Endothelial cell of umbilical vein (primary cell): ENCODE measurements around the gene DGUOK. TPM values are rescaled to one million over a fixed set of nuclear protein-coding genes. Genes with fewer than 3 reads are reported as not detected.

ENCODE experiments used
- BruUV-seq: library from RNA; stranded (reverse); fragments of 400-500 nt; replicated peaks from 2 replicates; lab custom pipeline; 2021; lab: Mats Ljungman, UMichigan
- CTCF ChIA-PET: fragments of 300-600, 350-600 bp; sonication (Branson Sonifier 250); formaldehyde crosslinking; loops from one replicate; lab custom pipeline; 2021; ENCODE audit warnings: antibody characterized with exemption, inconsistent platforms; lab: Charles Lee
- POLR2A ChIA-PET: fragments of 300-600, 350-600 bp; sonication (Branson Sonifier 250); formaldehyde crosslinking; loops from one replicate; lab custom pipeline; 2021; ENCODE audit warnings: antibody characterized with exemption, inconsistent platforms; lab: Charles Lee
- DNase-seq: peaks from one replicate; pipeline ENCODE4 v3.0.0-alpha.2; 2011; ENCODE audit warnings: low read depth, low spot score
- FAIRE-seq: peaks from 2 replicates; lab custom pipeline; 2011; peaks lifted over from hg19 to GRCh38; lab: Jason Lieb, UNC
- H2AFZ ChIP-seq: 2 replicates; pipeline ENCODE4 v1.6.0; 2012; ENCODE audit warnings: low read depth, low read length, control low read depth, inconsistent platforms
- H3K27ac ChIP-seq: 2 replicates; pipeline ENCODE4 v1.5.1; 2011; ENCODE audit warnings: low read depth, mild to moderate bottlenecking, control low read depth, low read length, moderate library complexity; ENCODE audit not compliant: insufficient read depth
- H3K27me3 ChIP-seq, 2 experiments: 2 replicates each; pipeline versions ENCODE4 v1.6.0 to v1.6.1; 2011; ENCODE audit warnings: low read length in 2 of 2, mixed read lengths in 1 of 2; ENCODE audit not compliant: control insufficient read depth in 2 of 2, insufficient read depth in 2 of 2
- H3K36me3 ChIP-seq, 2 experiments: 2 replicates in 1 of 2; 3 replicates in 1 of 2; pipeline ENCODE4 v1.5.1; 2011; ENCODE audit warnings: low read length in 2 of 2, mild to moderate bottlenecking in 1 of 2, moderate library complexity in 1 of 2; ENCODE audit not compliant: control insufficient read depth in 2 of 2, insufficient read depth in 2 of 2; ENCODE audit errors: extremely low read depth in 1 of 2
- H3K4me1 ChIP-seq: 3 replicates; pipeline ENCODE4 v1.5.1; 2011; ENCODE audit warnings: mild to moderate bottlenecking, low read length; ENCODE audit not compliant: control insufficient read depth, insufficient read depth; ENCODE audit errors: extremely low read depth
- H3K4me2 ChIP-seq: 2 replicates; pipeline ENCODE4 v1.6.1; 2011; ENCODE audit warnings: low read length, control low read depth, mixed read lengths; ENCODE audit not compliant: insufficient read depth
- H3K4me3 ChIP-seq, 3 experiments: fragments of 200-600 bp in 1 of 3; sonication (generic), shearing (Covaris generic) in 1 of 3; replicated peaks in 1 of 3; 2 replicates each; pipeline ENCODE4 v1.5.1; 2011 to 2016; ENCODE audit warnings: control low read depth in 3 of 3, low read length in 3 of 3, mild to moderate bottlenecking in 2 of 3, inconsistent platforms in 1 of 3, low read depth in 1 of 3, moderate library complexity in 1 of 3; ENCODE audit not compliant: insufficient read depth in 1 of 3
- H3K79me2 ChIP-seq: 2 replicates; pipeline ENCODE4 v1.6.0; 2012; ENCODE audit warnings: low read length, inconsistent platforms; ENCODE audit not compliant: control insufficient read depth, insufficient read depth
- H3K9ac ChIP-seq: replicated peaks from 2 replicates; pipeline ENCODE3; 2011; ENCODE audit warnings: low read length, control low read depth; ENCODE audit not compliant: insufficient read depth; ENCODE audit errors: extremely low read depth
- H3K9me1 ChIP-seq: replicated peaks from 3 replicates; pipeline ENCODE4 v1.6.0; 2011; ENCODE audit warnings: mild to moderate bottlenecking, low read length; ENCODE audit not compliant: control insufficient read depth, insufficient read depth; ENCODE audit errors: extremely low read depth
- H3K9me3 ChIP-seq: replicated peaks from 2 replicates; pipeline ENCODE4 v1.5.1; 2012; ENCODE audit warnings: low read length, inconsistent platforms; ENCODE audit not compliant: control insufficient read depth, insufficient read depth
- H4K20me1 ChIP-seq: replicated peaks from 2 replicates; pipeline ENCODE3; 2011; ENCODE audit warnings: mild to moderate bottlenecking, low read length; ENCODE audit not compliant: control insufficient read depth, insufficient read depth; ENCODE audit errors: extremely low read depth
- EZH2 ChIP-seq: IDR thresholded peaks from 2 replicates; pipeline ENCODE4 v1.6.1; 2012; ENCODE audit warnings: borderline replicate concordance, low read depth, mild to moderate bottlenecking, moderate library complexity, low read length, inconsistent platforms; ENCODE audit not compliant: severe bottlenecking
- FOS ChIP-seq: IDR thresholded peaks from 2 replicates; pipeline ENCODE4 v1.6.1; 2011; ENCODE audit warnings: mild to moderate bottlenecking, low read length, moderate library complexity, borderline replicate concordance; ENCODE audit not compliant: insufficient read depth
- GATA2 ChIP-seq: IDR thresholded peaks from 2 replicates; pipeline ENCODE4 v1.7.0; 2011; ENCODE audit warnings: low read depth, mild to moderate bottlenecking, moderate library complexity, mixed read lengths, low read length; ENCODE audit not compliant: insufficient read length, insufficient read depth
- JUN ChIP-seq: IDR thresholded peaks from 2 replicates; pipeline ENCODE4 v1.6.1; 2011; ENCODE audit warnings: borderline replicate concordance, low read depth; ENCODE audit not compliant: insufficient read length, insufficient read depth
- MYC ChIP-seq: IDR thresholded peaks from one replicate; pipeline ENCODE4 v1.6.1; 2011; ENCODE audit warnings: mild to moderate bottlenecking, low read depth, low read length
- POLR2A ChIP-seq: IDR thresholded peaks from 2 replicates; pipeline ENCODE4 v1.6.1; 2012; ENCODE audit warnings: low read depth, mild to moderate bottlenecking, control low read depth, low read length
- POLR2AphosphoS5 ChIP-seq: IDR thresholded peaks from 2 replicates; pipeline ENCODE4 v1.6.1; 2012; ENCODE audit warnings: low read depth, mild to moderate bottlenecking, control low read depth, low read length, moderate library complexity; ENCODE audit not compliant: insufficient read depth
- dilution Hi-C: fragments of 300-500 bp; cut with MboI; formaldehyde crosslinking; loops from one replicate; pipeline ENCODE4 v1.15.0; 2019; ENCODE audit warnings: low sequenced_read_pairs; ENCODE audit not compliant: extremely low pct_ligation_motif_present
- intact Hi-C: fragments of 100-400 bp; cut with micrococcal nuclease; formaldehyde crosslinking; loops from one replicate; pipeline ENCODE4 v1.10.0; 2022
- polyA plus RNA-seq, 4 experiments: library from polyadenylated mRNA; depleted of rRNA in 3 of 4; stranded (reverse) in 3 of 4; unstranded in 1 of 4; fragments of >200 nt; gene quantifications; 2 replicates each; pipeline versions ENCODE4 v1.2.1 to v1.2.3, GENCODE V29; 2011 to 2012; ENCODE audit warnings: missing spikeins in 1 of 4
- total RNA-seq: library from RNA; stranded (reverse); gene quantifications from 2 replicates; pipeline ENCODE4 v1.2.3, GENCODE V29; 2021
- TF ChIP-seq, protein P1 (sequence below): IDR thresholded peaks from 2 replicates; pipeline ENCODE4 v1.6.1; 2011; ENCODE audit not compliant: insufficient read depth, insufficient read length
- TF ChIP-seq, protein P2 (sequence below), 2 donors: IDR thresholded peaks; 1 replicate in 1 of 2; 2 replicates in 1 of 2; pipeline ENCODE4 v1.5.1; 2011; ENCODE audit warnings: low read length in 2 of 2, mild to moderate bottlenecking in 2 of 2, moderate library complexity in 2 of 2, control low read depth in 1 of 2, inconsistent platforms in 1 of 2, low read depth in 1 of 2; ENCODE audit not compliant: insufficient read depth in 1 of 2; ENCODE audit errors: extremely low read depth in 1 of 2

DGUOK gene
- total and polyA plus RNA-seq, 2 donors (not counting 3 experiments of a cell fraction or from before 2014, with no cell fraction given) = 51.8 to 77.5 TPM

DNA sequence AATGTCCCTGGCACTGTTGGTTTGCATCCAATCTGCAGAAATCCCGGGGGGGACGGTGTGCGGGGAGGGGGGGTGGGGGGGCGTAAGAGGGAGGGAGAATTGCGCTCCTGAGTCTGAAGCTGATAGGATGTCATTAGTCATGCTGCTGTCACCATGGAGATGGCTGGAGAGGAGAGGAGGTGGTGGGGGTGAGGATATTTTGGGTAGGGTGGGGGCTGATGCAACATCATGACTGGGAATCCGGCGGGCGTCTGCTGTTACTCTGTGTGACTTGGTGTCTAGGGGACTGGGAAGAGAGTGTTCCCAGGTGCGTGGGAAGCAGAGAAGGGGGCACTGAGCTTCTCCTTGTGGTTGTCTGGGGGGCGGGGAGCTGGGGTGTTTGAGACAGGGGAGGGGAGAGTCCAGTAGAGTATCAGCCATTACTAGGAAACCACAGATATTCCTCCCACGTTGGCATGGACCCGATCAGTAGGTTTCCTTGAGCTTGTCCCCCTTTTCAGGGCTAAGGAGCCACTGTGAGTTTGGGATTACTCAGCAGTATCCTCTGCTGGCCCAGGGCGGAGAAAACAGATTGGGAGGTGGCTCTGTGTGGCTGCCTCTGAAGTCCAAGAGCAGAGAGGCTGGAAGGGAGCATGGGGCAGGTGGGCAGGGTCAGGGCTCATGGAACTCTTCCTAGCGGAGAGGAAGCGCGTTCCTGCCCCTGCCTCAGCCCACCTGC is 77.0 kb downstream of the DGUOK start:
- Histone ChIP-seq H3K9me3 (no peaks in the 10 kb centered on the region), H3K36me3 (peaks cover 0 to 2% of the 10 kb centered on the region in 2 experiments), H4K20me1 (no peaks in the 10 kb centered on the region), H3K4me2 (no peak overlapping the region), H3K79me2 (peaks cover 11% of the 10 kb centered on the region), H2AFZ (no peak overlapping the region), H3K27ac (no peak overlapping the region), H3K27me3 (no peaks in the 10 kb centered on the region), H3K4me3 (no peak overlapping the region), H3K9ac (no peak overlapping the region), H3K9me1 (no peaks in the 10 kb centered on the region), H3K4me1 (peaks cover 9% of the 10 kb centered on the region)
- no peak for FAIRE-seq
- TF ChIP-seq JUN (no peak), POLR2AphosphoS5 (no peak), FOS (no peak), EZH2 (no peak), MYC (no peak), POLR2A (no peak), GATA2 (no peak)
- TF ChIP-seq, protein P1, sequence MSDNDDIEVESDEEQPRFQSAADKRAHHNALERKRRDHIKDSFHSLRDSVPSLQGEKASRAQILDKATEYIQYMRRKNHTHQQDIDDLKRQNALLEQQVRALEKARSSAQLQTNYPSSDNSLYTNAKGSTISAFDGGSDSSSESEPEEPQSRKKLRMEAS = no peak
- TF ChIP-seq, protein P2, sequence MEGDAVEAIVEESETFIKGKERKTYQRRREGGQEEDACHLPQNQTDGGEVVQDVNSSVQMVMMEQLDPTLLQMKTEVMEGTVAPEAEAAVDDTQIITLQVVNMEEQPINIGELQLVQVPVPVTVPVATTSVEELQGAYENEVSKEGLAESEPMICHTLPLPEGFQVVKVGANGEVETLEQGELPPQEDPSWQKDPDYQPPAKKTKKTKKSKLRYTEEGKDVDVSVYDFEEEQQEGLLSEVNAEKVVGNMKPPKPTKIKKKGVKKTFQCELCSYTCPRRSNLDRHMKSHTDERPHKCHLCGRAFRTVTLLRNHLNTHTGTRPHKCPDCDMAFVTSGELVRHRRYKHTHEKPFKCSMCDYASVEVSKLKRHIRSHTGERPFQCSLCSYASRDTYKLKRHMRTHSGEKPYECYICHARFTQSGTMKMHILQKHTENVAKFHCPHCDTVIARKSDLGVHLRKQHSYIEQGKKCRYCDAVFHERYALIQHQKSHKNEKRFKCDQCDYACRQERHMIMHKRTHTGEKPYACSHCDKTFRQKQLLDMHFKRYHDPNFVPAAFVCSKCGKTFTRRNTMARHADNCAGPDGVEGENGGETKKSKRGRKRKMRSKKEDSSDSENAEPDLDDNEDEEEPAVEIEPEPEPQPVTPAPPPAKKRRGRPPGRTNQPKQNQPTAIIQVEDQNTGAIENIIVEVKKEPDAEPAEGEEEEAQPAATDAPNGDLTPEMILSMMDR (IDR thresholded peaks at IDR 0.05; ENCODE audit: extremely low read depth in 1 of 2, insufficient read depth in 1 of 2, low read depth in 1 of 2, low read length in 2 of 2) = no peak
- dilution Hi-C loops = no loop called here
- no TSS peak for BruUV-seq
- DNase-seq = no peak
- POLR2A ChIA-PET = no interaction called here
- intact Hi-C loops = loop anchor here (5.0 kb wide), 1 partner anchor 104 kb away; no protein-coding TSS in a partner anchor
- CTCF ChIA-PET = interaction anchor here (0.7 to 1.8 kb wide), 5 partner anchors 16 to 144 kb away, joined by 3 to 5 read pairs (median 3); no protein-coding TSS in a partner anchor
